Activated CD4-positive, alpha-beta T cell treated with anti-CD3 and anti-CD28 coated beads, Interleukin-10, Interleukin-2, amounts not matched to agents 100 ng/mL and 50 ng/mL, durations not matched to agents 16 hours and 8 hours (primary cell): Measurements from ENCODE around the gene CLPTM1L.
A peak's percentile ranks its signal among the peaks of the same experiment; 100 is the strongest.
"Not testable (repeated sequence)": the region's sequence is repeated elsewhere in the genome, so short reads cannot be mapped to it uniquely, and the experiment has no call there.

Source experiments
- DNase-seq: peaks from one replicate; pipeline ENCODE4 v3.0.0-alpha.2; 2020

Gene CLPTM1L

GRCh38 chr5:1311439-1312055, 33.4 kb downstream of the CLPTM1L start:
- no peak for DNase-seq

DNA sequence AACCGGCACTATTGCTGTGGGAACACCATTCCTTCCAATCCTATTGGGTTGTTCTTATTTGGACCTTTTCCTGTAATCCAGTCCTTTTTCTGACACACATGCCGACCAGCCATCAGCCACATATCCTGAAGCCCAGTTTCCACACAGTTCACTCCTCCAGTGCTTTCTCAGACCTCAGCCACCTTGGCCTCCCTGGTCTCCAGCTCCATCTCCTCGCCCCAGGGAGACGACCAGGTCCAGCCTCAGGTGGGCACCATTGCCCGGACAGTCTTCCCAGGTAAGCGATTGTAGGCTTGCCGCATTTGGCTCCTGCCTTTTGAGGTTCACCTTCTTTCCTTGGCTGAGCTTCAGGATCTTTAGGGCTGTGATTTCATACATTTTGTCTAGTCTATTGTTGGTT, 34.8 kb downstream of the CLPTM1L start:
- no peak for DNase-seq

GRCh38 chr5:1304033-1304432, 40.9 kb downstream of the CLPTM1L start:
- no peak for DNase-seq

DNA sequence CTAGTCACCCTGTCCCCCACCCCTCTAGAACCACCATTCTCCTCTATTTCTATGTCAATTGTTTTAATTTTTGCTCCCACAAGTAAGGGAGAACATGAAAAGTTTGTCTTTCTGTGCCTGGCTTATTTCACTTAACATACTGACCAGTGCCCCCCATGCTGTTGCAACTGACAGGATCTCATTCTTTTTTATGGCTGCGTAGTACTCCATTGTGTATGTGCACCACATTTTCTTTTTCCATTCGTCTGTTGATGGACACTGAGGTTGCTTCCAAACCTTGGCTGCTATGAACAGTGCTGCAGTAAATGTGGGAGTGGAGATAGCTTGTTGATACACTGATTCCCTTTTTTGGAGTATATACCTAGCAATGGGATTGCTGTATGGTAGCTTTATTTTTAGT, 42.6 kb downstream of the CLPTM1L start:
- no peak for DNase-seq

GRCh38 chr5:1300581-1301083, 44.3 kb downstream of the CLPTM1L start:
- DNase-seq, result no peak

GRCh38 chr5:1299961-1300360, 44.9 kb downstream of the CLPTM1L start:
- no peak for DNase-seq

DNA sequence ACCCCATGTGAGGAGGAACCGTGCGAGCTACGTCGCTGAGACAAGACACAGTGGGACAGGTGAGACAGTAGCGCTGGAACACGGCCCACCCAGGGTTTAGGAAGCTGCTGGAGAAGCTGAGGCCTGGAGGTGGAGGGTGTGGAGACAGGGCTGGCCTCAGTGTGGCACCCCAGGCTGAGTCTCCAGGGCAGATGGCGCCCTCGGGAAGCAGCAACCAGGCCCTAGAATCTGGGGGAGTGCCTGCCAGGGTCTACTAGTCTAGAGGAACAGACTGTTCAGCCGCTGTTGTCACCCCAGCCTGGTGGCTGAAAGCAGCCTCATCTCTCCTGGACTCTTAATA, 45.4 kb downstream of the CLPTM1L start:
- DNase-seq, result no peak

- DNase-seq, result no peak
Measured at GRCh38 chr5:1298723-1299510, 46.0 kb downstream of the CLPTM1L start.

GRCh38 chr5:1298067-1298551, 46.8 kb downstream of the CLPTM1L start:
- no peak for DNase-seq

DNA sequence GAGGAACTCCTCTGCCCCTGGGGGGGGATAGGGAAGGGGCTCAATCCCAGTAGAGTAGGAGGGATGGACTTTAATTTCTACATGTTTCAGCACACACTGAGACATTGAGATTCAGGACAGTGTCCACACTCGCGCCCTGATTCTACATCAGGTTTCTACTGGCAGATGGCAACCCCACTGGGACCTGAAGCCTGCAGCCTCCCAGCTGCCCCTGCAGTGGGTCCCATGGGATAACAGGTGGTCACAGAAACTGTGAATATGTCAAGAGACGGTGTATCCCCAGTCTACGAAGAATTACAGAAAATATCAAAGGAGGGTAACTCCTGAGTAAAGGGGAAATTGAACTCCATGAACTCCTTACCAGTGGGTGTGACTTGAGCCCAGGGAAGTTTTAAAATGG, 47.7 kb downstream of the CLPTM1L start:
- DNase-seq, result no peak

GRCh38 chr5:1295650-1296037, 49.3 kb downstream of the CLPTM1L start:
- no peak for DNase-seq

GRCh38 chr5:1294835-1295649, 49.9 kb downstream of the CLPTM1L start, which contains the start of gene TERT:
Gene TERT (minus strand): TSS chr5:1295068. CDS start chr5:1294989, 79 bp downstream.
- peak; percentile 93 for DNase-seq

- DNase-seq, result peak; percentile 15
Measured at GRCh38 chr5:1294206-1294834, 50.6 kb downstream of the CLPTM1L start.

- DNase-seq, result no peak
Measured at GRCh38 chr5:1293416-1294205, 51.3 kb downstream of the CLPTM1L start.

- no peak for DNase-seq
Measured at GRCh38 chr5:1292846-1293415, 52.0 kb downstream of the CLPTM1L start.

GRCh38 chr5:1292139-1292538, 52.8 kb downstream of the CLPTM1L start:
- no peak for DNase-seq

DNA sequence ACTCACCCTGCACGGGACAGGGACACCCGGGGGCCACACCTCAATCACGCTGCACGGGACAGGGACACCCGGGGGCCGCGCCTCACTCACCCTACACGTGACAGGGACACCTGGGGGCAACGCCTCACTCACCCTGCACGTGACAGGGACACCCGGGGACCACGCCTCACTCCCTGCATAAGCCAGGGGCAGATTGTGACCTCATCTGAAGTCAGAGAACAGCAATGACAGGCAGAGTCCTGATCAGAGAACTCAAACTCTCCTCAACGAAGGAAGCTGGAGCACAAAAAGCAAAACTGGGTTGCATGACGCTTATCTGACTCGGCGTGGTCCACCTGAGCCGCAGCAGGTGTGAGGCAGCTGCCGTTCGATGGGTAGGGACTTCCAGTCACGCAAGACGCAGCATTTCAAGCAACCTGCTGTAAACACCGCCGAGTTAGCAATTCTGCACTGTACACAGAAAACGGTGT, 53.3 kb downstream of the CLPTM1L start:
- DNase-seq, result no peak

DNA sequence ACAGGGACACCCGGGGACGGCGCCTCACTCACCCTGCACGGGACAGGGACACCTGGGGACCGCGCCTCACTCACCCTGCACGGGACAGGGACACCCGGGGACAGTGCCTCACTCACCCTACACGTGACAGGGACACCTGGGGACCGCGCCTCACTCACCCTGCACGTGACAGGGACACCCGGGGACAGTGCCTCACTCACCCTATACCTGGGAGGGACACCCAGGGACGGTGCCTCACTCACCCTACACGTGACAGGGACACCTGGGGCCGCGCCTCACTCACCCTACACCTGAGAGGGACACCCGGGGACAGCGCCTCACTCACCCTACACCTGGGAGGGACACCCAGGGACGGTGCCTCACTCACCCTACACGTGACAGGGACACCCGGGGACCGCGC, 53.9 kb downstream of the CLPTM1L start:
- DNase-seq, result not testable (repeated sequence)

- DNase-seq, result not testable (repeated sequence)
Measured at GRCh38 chr5:1289559-1289958, 55.3 kb downstream of the CLPTM1L start.

DNA sequence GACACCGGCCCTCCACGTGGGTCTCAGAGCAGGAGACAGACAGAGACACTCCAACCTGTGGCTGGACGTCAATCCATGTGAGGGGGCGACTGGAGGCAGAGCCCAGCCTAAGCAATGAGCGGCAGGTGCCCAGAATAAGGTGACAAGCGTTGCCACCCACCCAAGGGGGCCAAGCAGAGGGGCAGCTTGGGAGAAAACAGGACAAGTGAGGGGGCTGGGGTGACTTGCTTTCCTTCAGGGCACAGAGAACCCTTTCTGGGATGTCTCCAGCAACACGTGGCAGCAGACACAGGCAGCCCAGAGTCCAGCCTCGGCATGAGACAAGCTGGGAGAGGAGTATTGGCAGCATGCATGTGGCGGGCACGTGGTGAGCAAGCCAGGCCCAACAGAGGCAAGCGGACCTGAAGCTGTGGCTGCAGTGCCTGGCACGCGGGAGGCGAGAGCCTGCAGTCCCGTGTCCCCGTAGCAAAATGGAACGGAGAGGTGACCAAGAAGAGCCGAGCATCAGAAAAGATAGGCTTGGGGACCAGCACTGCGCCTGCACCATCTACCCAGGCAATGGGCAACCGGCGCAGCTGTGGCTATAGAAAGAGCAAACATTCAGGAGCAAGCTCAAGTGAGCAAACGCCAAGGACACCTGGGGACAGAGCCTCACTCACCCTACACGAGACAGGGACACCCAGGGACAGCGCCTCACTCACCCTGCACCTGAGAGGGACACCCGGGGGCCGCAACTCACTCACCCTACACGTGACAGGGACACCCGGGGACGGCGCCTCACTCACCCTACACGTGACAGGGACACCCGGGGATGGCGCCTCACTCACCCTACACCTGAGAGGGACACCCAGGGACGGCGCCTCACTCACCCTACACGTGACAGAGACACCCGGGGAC, 56.2 kb downstream of the CLPTM1L start:
- DNase-seq, result no peak
